HG02642 (cell line): ENCODE data around the gene MYO7B.

ENCODE experiments used
- ATAC-seq: cut with Tn5 transposase; IDR thresholded peaks from one replicate; pipeline ENCODE4 v1.9.1; 2021; ENCODE audit warnings: mild to moderate bottlenecking; ENCODE audit not compliant: unreplicated experiment, poor library complexity

MYO7B gene

GRCh38 chr2:127604986-127605385, 69.5 kb downstream of the MYO7B start:
- ATAC-seq, result no peak

- no peak for ATAC-seq
Measured at GRCh38 chr2:127605691-127606263, 70.3 kb downstream of the MYO7B start.

GRCh38 chr2:127606625-127607398, 71.3 kb downstream of the MYO7B start:
- ATAC-seq, result no peak

- no peak for ATAC-seq
Measured at GRCh38 chr2:127607399-127607908, 72.0 kb downstream of the MYO7B start.

GRCh38 chr2:127608061-127609030, 72.9 kb downstream of the MYO7B start:
- ATAC-seq, result no peak

GRCh38 chr2:127609031-127609751, 73.7 kb downstream of the MYO7B start:
- no peak for ATAC-seq

- ATAC-seq, result no peak
Measured at GRCh38 chr2:127609818-127610217, 74.3 kb downstream of the MYO7B start.

GRCh38 chr2:127610561-127610960, 75.1 kb downstream of the MYO7B start:
- ATAC-seq, result no peak

- no peak for ATAC-seq
Measured at GRCh38 chr2:127611076-127611925, 75.8 kb downstream of the MYO7B start.

GRCh38 chr2:127612111-127612822, 76.8 kb downstream of the MYO7B start:
- no peak for ATAC-seq

GRCh38 chr2:127614246-127614645, 78.8 kb downstream of the MYO7B start:
- ATAC-seq, result no peak

GRCh38 chr2:127614731-127615130, 79.2 kb downstream of the MYO7B start:
- ATAC-seq, result no peak

- no peak for ATAC-seq
Measured at GRCh38 chr2:127615511-127616166, 80.2 kb downstream of the MYO7B start.

GRCh38 chr2:127618551-127619202, 83.2 kb downstream of the MYO7B start:
- no peak for ATAC-seq

- ATAC-seq, result no peak
Measured at GRCh38 chr2:127619203-127619590, 83.7 kb downstream of the MYO7B start.

GRCh38 chr2:127619877-127620705, 84.6 kb downstream of the MYO7B start:
- ATAC-seq, result no peak

- ATAC-seq, result no peak
Measured at GRCh38 chr2:127620866-127621265, 85.4 kb downstream of the MYO7B start.
